HepG2 (cell line): Measurements from ENCODE around the gene CFAP206. TPM values are rescaled to one million over a fixed set of nuclear protein-coding genes. Genes with fewer than 3 reads are reported as not detected.

Source experiments
- CBX5 ChIP-seq: sonication (generic); formaldehyde crosslinking; IDR thresholded peaks from 2 replicates; pipeline ENCODE4 v1.4.0; 2020; ENCODE audit warnings: missing genetic modification reagents, borderline replicate concordance
- FOSL2 ChIP-seq: sonication (generic); formaldehyde crosslinking; IDR thresholded peaks from 2 replicates; pipeline ENCODE4 v1.4.0; 2020; ENCODE audit warnings: missing genetic modification reagents
- HOMEZ ChIP-seq: IDR thresholded peaks from 2 replicates; pipeline ENCODE4 v1.6.1; 2016; ENCODE audit warnings: low read depth
- HOXA9 ChIP-seq: sonication (generic); formaldehyde crosslinking; IDR thresholded peaks from 2 replicates; pipeline ENCODE4 v1.8.1; 2022; ENCODE audit warnings: missing genetic modification reagents, mild to moderate bottlenecking, moderate library complexity, borderline replicate concordance
- KDM2A ChIP-seq: sonication (generic); formaldehyde crosslinking; IDR thresholded peaks from 2 replicates; pipeline ENCODE4 v1.4.0; 2020; ENCODE audit warnings: low read depth, missing genetic modification reagents, borderline replicate concordance
- MXD1 ChIP-seq: sonication (generic); formaldehyde crosslinking; IDR thresholded peaks from 2 replicates; pipeline ENCODE4 v1.4.0; 2020; ENCODE audit warnings: mild to moderate bottlenecking, missing genetic modification reagents
- PRDM15 ChIP-seq: sonication (generic); formaldehyde crosslinking; IDR thresholded peaks from 2 replicates; pipeline ENCODE4 v1.4.0; 2020; ENCODE audit warnings: missing genetic modification reagents
- RFX3 ChIP-seq: IDR thresholded peaks from 2 replicates; pipeline ENCODE4 v1.6.1; 2016; ENCODE audit warnings: missing biosample characterization, missing genetic modification reagents
- SIN3A ChIP-seq: IDR thresholded peaks from 2 replicates; pipeline ENCODE4 v1.6.1; 2011; ENCODE audit warnings: low read depth, mild to moderate bottlenecking, control low read depth, low read length, borderline replicate concordance
- TBX2 ChIP-seq: sonication (generic); formaldehyde crosslinking; IDR thresholded peaks from 2 replicates; pipeline ENCODE4 v1.5.0; 2020; ENCODE audit warnings: missing genetic modification reagents, mild to moderate bottlenecking, borderline replicate concordance
- YEATS2 ChIP-seq: sonication (generic); formaldehyde crosslinking; IDR thresholded peaks from 2 replicates; pipeline ENCODE4 v1.4.0; 2020; ENCODE audit warnings: missing genetic modification reagents, borderline replicate concordance
- ZBTB7B ChIP-seq: sonication (generic); formaldehyde crosslinking; IDR thresholded peaks from 2 replicates; pipeline ENCODE4 v1.4.0; 2020; ENCODE audit warnings: missing genetic modification reagents
- ZFX ChIP-seq: sonication (generic); formaldehyde crosslinking; IDR thresholded peaks from 2 replicates; pipeline ENCODE4 v1.4.0; 2020; ENCODE audit warnings: mild to moderate bottlenecking, low read depth, missing genetic modification reagents, moderate library complexity
- ZNF205 ChIP-seq: IDR thresholded peaks from 2 replicates; pipeline ENCODE4 v1.6.1; 2018; ENCODE audit warnings: missing biosample characterization, missing genetic modification reagents
- ZNF331 ChIP-seq: sonication (generic); formaldehyde crosslinking; IDR thresholded peaks from 2 replicates; pipeline ENCODE4 v1.4.0; 2020; ENCODE audit warnings: missing genetic modification reagents
- ZNF333 ChIP-seq: sonication (generic); formaldehyde crosslinking; IDR thresholded peaks from 2 replicates; pipeline ENCODE4 v1.4.0; 2020; ENCODE audit warnings: mild to moderate bottlenecking, missing genetic modification reagents, borderline replicate concordance
- ZNF343 ChIP-seq: sonication (generic); formaldehyde crosslinking; IDR thresholded peaks from 2 replicates; pipeline ENCODE4 v1.4.0; 2020; ENCODE audit warnings: mild to moderate bottlenecking, missing genetic modification reagents
- ZNF605 ChIP-seq: sonication (generic); formaldehyde crosslinking; IDR thresholded peaks from 2 replicates; pipeline ENCODE4 v1.8.0; 2022; ENCODE audit warnings: mild to moderate bottlenecking, missing genetic modification reagents
- ZNF800 ChIP-seq: sonication (generic); formaldehyde crosslinking; IDR thresholded peaks from 2 replicates; pipeline ENCODE4 v1.4.0; 2020; ENCODE audit warnings: missing genetic modification reagents
- ZNF839 ChIP-seq: sonication (generic); formaldehyde crosslinking; IDR thresholded peaks from 2 replicates; pipeline ENCODE4 v1.4.0; 2020; ENCODE audit warnings: missing genetic modification reagents, mild to moderate bottlenecking, borderline replicate concordance
- ZSCAN21 ChIP-seq: sonication (generic); formaldehyde crosslinking; IDR thresholded peaks from 2 replicates; pipeline ENCODE4 v1.8.0; 2022; ENCODE audit warnings: mild to moderate bottlenecking, missing genetic modification reagents, moderate library complexity, borderline replicate concordance
- polyA plus RNA-seq, 8 experiments: library from polyadenylated mRNA; depleted of rRNA in 3 of 8; stranded (reverse) in 7 of 8; unstranded in 1 of 8; fragments of >200 nt; fragmentation: Illumina TruSeq in 4 of 8; extraction: Trizol in 4 of 8; gene quantifications; 2 replicates each; pipeline versions ENCODE4 v1.2.1 to v1.2.3, GENCODE V29; 2011 to 2016; ENCODE audit warnings: low read depth in 4 of 8, missing spikeins in 1 of 8, mixed read lengths in 1 of 8; ENCODE audit not compliant: insufficient read depth in 1 of 8
- total RNA-seq, 5 experiments: library from RNA; depleted of rRNA; stranded (reverse); fragments of >200 nt; fragmentation: Illumina TruSeq; extraction: Trizol; gene quantifications; 2 replicates each; pipeline ENCODE4 v1.2.3, GENCODE V29; 2016; ENCODE audit warnings: low read depth in 1 of 5

Gene CFAP206
- total and polyA plus RNA-seq, 2 of the 13 experiments (the other 11 are each of a cell fraction or from before 2014, with no cell fraction given), result not detected

GRCh38 chr6:87407901-87408720 is at the start of gene CFAP206 (continued):
- TF ChIP-seq SIN3A, result peak; percentile 75; the same call in 1 of the 2 replicates
- TF ChIP-seq ZSCAN21 (CRISPR knock-in tag), result no peak
- peak; percentile 100 for TF ChIP-seq ZNF205 (CRISPR knock-in tag)
- no peak for TF ChIP-seq CBX5 (CRISPR knock-in tag)
- TF ChIP-seq KDM2A (CRISPR knock-in tag), result peak; percentile 58; the same call in 1 of the 2 replicates
- TF ChIP-seq MXD1 (CRISPR knock-in tag), result peak; percentile 71; the same call in 1 of the 2 replicates
- TF ChIP-seq ZNF333 (CRISPR knock-in tag), result 0 out of 2 replicates have a peak, but pooled peaks have one; percentile 55
- TF ChIP-seq ZFX, result peak; percentile 54
- TF ChIP-seq RFX3, result peak; percentile 63; the same call in 1 of the 2 replicates
- 0 out of 2 replicates have a peak, but pooled peaks have one; percentile 15 for TF ChIP-seq ZNF331 (CRISPR knock-in tag)
- TF ChIP-seq HOXA9 (CRISPR knock-in tag), result no peak
- TF ChIP-seq ZNF839 (CRISPR knock-in tag), result 0 out of 2 replicates have a peak, but pooled peaks have one; percentile 31
- TF ChIP-seq YEATS2 (CRISPR knock-in tag), result no peak
- TF ChIP-seq FOSL2 (CRISPR knock-in tag), result 0 out of 2 replicates have a peak, but pooled peaks have one; percentile 3
- TF ChIP-seq ZBTB7B (CRISPR knock-in tag), result no peak
- 0 out of 2 replicates have a peak, but pooled peaks have one; percentile 40 for TF ChIP-seq ZNF605 (CRISPR knock-in tag)
- peak; percentile 53; the same call in 1 of the 2 replicates for TF ChIP-seq ZNF343 (CRISPR knock-in tag)
- TF ChIP-seq HOMEZ, result no peak
- TF ChIP-seq TBX2, result 0 out of 2 replicates have a peak, but pooled peaks have one; percentile 38
- 0 out of 2 replicates have a peak, but pooled peaks have one; percentile 29 for TF ChIP-seq PRDM15 (CRISPR knock-in tag)
- 0 out of 2 replicates have a peak, but pooled peaks have one; percentile 45 for TF ChIP-seq ZNF800 (CRISPR knock-in tag)
